GM21737 (cell line): ENCODE measurements around the gene HNRNPH2.

Source experiments
- ATAC-seq: cut with Tn5 transposase; IDR thresholded peaks from one replicate; pipeline ENCODE4 v1.9.1; 2021; ENCODE audit warnings: mild to moderate bottlenecking, moderate library complexity; ENCODE audit not compliant: unreplicated experiment

The HNRNPH2 gene

DNA sequence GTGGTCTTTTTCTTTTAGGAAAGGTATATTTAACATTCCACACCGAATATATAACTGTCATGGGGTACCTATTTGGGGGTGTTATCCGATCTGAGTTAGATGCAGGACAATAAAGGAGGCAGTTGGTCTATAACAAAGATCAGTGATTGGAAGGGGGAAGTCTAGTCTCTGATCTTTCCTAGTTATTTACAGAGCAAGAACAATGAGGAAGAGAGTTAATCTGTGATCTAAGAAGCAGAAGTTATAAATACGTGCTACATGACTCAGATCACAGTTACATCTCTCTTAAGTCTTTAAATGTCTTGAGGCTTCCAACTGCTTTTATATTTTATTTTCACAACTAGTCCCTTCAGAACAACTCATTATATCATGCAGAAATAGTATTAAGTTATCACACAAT lies 44.0 kb downstream of the HNRNPH2 start:
- ATAC-seq: no peak

DNA sequence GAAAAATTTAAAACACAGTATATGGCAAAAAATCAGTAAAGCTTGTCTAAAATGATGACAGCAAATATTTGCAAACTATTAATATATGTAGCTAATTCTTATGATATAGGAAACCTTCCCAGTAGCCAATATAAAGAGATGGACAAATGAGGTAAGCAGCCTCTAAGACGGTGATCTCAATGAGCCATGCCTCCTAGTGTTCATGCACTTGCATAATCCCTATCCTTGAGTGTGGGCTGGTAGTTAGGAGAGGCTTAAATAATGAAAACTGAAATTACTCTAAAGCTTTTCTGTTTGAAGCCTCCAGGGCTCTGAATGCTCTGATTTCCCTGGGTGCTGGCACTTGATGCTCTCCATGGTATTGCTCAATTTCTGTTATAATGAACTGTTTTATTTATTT lies 52.6 kb downstream of the HNRNPH2 start:
- ATAC-seq: no peak

DNA sequence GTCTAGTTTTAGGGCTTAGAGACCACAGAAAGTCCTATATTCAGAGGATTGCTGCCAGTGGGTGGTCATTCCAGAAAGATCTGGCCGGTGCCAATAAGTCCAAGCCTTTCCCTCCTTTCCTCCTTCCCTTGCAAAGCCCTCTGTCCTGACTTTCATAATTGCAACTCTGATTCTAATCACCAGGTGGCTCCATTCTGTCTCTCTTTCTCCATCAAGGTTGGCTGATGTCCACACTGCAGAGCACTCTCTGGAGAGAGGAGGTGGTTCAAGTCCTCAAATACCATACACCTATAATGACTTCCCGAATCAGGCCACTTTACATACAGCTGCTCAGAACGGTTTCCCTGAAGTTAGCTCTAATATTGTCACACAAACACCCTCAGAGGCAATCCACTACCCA lies 54.9 kb downstream of the HNRNPH2 start:
- no peak for ATAC-seq
